PFSK-1 (cell line): ENCODE data around the gene INPP4A.

Experiments
- FOXP2 ChIP-seq: optimal IDR thresholded peaks from 2 replicates; pipeline ENCODE3; 2011; ENCODE audit warnings: borderline replicate concordance, control low read depth, inconsistent platforms; ENCODE audit not compliant: insufficient read depth; ENCODE audit errors: extremely low read length, extremely low read depth
- POLR2AphosphoS5 ChIP-seq: IDR thresholded peaks from 2 replicates; pipeline ENCODE4 v1.6.1; 2012; ENCODE audit warnings: low read depth, mild to moderate bottlenecking, control low read depth, low read length, moderate library complexity
- SIN3A ChIP-seq: IDR thresholded peaks from 2 replicates; pipeline ENCODE4 v1.6.1; 2012; ENCODE audit warnings: mild to moderate bottlenecking, low read length, moderate library complexity, borderline replicate concordance; ENCODE audit not compliant: insufficient read depth
- TAF1 ChIP-seq: IDR thresholded peaks from 2 replicates; pipeline ENCODE4 v1.6.1; 2012; ENCODE audit warnings: low read length, control low read depth, borderline replicate concordance; ENCODE audit not compliant: insufficient read depth
- TF ChIP-seq, protein P1 (sequence below), 2 experiments: IDR thresholded peaks; 2 replicates each; pipeline versions ENCODE4 v1.6.1 to v1.8.0; 2011 to 2012; ENCODE audit warnings: low read depth in 2 of 2, low read length in 2 of 2, control low read depth in 1 of 2, inconsistent platforms in 1 of 2, mild to moderate bottlenecking in 1 of 2, moderate library complexity in 1 of 2; ENCODE audit not compliant: insufficient read depth in 1 of 2

Gene INPP4A

DNA sequence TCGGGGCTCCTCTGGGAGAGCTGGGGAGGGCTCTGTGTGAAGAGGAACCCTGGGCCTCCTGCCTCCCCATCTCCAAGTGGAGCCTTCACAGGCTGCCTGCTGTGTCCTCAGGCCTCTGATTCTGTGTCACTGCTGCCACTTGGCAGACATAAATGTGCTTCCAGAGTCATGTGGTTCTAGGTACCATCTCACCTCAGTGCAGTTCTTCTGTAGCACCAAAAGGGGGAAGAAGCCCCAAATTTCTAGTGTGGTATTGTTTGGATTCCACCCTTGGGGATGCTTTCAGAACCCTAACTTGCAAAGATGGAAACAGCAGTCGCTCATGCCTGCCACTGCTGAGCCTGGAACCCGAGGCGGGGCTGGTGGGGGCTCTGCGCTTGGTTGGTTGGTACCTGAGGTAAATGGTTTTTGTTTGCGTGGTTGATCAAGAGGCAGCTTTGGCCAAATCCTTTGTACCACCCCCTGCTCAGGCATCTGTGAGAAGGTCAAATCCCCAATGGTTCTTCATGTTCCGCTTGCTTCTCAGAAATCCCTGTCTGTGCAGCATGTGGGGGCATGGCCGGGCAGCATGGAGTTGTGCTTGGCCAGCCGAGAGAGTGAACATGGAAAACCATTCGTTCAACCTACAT lies 136.1 kb downstream of the INPP4A start:
- TF ChIP-seq POLR2AphosphoS5 = no peak
- no peak for TF ChIP-seq FOXP2

DNA sequence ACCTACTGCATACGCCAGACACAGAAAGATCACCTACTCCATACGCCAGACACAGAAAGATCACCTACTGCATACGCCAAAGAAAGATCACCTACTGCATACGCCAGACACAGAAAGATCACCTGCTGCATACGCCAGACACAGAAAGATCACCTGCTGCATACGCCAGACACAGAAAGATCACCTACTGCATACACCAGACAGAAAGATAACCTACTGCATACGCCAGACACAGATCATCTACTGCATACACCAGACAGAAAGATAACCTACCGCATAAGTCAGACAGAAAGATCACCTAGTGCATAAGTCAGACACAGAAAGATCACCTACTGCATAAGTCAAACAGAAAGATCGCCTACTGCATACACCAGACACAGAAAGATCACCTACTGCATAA lies 137.9 kb downstream of the INPP4A start:
- TF ChIP-seq TAF1 (no peak), FOXP2 (no peak), POLR2AphosphoS5 (no peak)
- TF ChIP-seq, protein P1, sequence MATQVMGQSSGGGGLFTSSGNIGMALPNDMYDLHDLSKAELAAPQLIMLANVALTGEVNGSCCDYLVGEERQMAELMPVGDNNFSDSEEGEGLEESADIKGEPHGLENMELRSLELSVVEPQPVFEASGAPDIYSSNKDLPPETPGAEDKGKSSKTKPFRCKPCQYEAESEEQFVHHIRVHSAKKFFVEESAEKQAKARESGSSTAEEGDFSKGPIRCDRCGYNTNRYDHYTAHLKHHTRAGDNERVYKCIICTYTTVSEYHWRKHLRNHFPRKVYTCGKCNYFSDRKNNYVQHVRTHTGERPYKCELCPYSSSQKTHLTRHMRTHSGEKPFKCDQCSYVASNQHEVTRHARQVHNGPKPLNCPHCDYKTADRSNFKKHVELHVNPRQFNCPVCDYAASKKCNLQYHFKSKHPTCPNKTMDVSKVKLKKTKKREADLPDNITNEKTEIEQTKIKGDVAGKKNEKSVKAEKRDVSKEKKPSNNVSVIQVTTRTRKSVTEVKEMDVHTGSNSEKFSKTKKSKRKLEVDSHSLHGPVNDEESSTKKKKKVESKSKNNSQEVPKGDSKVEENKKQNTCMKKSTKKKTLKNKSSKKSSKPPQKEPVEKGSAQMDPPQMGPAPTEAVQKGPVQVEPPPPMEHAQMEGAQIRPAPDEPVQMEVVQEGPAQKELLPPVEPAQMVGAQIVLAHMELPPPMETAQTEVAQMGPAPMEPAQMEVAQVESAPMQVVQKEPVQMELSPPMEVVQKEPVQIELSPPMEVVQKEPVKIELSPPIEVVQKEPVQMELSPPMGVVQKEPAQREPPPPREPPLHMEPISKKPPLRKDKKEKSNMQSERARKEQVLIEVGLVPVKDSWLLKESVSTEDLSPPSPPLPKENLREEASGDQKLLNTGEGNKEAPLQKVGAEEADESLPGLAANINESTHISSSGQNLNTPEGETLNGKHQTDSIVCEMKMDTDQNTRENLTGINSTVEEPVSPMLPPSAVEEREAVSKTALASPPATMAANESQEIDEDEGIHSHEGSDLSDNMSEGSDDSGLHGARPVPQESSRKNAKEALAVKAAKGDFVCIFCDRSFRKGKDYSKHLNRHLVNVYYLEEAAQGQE (IDR thresholded peaks at IDR 0.05; ENCODE audit: insufficient read depth in 1 of 2, low read depth in 2 of 2, low read length in 2 of 2) = no peak

DNA sequence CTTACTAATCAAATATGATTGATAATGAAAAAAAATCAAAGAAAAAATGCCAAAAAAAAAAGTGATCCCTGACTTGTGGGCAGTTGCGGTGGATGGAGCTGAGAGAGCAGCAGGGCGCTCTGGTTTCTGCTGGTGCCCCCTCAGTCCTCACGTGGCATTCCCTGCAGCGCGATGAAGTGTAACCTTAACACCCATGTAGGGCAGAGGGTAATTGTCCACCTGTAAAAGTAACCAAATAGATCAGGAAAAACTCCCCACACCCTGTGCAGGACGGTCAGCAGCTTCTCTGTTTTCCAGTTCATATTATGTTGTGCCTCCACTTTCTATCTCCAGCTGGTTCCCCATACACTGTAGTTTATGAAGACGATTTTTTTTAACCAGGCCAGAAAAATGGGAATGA lies 138.6 kb downstream of the INPP4A start:
- TF ChIP-seq TAF1 (no peak), FOXP2 (no peak), SIN3A (no peak), POLR2AphosphoS5 (no peak)
- TF ChIP-seq, protein P1 (IDR thresholded peaks at IDR 0.05; ENCODE audit: insufficient read depth in 1 of 2, low read depth in 2 of 2, low read length in 2 of 2) = no peak

DNA sequence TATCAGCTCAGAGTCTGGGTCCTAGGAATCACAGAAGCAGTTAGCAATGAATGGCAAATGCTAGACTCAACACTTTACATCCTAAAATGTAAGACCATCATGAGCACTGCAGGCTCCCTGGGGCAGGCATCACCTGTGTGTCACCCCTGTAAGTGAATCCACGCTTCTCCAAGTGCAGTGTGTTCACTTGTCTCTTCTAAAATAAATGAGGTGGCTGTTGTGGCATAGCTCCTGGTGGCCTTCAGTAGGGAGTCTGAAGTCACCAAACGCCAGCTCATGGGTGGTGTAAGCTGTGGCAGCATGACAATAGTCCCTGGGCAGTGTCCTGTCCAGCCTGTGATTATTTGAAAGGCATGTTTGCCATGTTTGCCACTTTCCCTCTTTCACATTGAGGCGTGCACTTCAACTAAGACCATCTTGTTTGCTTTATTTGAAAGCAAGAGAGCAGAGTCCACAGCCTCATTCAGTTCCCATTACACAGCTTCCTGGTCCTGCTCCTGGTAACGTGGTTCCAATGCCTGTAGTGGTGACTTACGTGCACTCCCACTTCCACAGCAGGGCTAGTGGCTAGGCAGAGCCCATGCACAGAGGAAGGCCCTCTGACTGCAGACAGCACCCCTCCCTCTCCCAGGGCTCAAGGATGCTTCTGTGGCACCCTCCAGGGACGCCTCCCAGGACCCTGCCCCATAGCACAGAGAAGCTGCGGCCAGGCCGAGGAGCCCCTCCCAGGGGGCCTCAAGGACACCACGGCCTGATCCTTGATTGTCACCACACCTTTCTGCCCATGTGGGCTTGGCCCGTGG lies 139.4 kb downstream of the INPP4A start:
- TF ChIP-seq SIN3A = no peak
- TF ChIP-seq, protein P1 (IDR thresholded peaks at IDR 0.05; ENCODE audit: insufficient read depth in 1 of 2, low read depth in 2 of 2, low read length in 2 of 2) = no peak
- TF ChIP-seq FOXP2 = no peak

DNA sequence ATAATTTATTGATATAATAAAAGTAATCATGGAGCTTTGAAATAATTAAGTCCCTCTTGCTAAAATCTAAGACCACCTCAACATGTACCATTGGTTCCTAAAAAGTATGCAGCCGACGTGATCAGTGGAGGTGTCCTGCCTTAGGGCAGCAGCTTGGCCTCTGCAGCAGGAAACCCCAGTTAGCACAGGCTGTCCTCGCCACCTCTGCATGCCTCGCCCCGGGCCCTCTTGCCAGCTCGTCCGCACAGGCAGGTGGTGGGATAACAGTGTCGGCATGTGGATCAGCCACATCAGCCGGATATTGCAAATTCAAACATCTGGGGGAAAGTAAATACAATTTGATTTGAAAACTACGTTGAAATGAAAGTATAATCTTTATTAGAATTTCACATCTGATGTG lies 140.7 kb downstream of the INPP4A start:
- TF ChIP-seq TAF1 (no peak), FOXP2 (no peak), SIN3A (no peak), POLR2AphosphoS5 (no peak)
- TF ChIP-seq, protein P1 (IDR thresholded peaks at IDR 0.05; ENCODE audit: insufficient read depth in 1 of 2, low read depth in 2 of 2, low read length in 2 of 2) = no peak
